ENCODE data around the gene CCDC188.

Gene CCDC188

DNA sequence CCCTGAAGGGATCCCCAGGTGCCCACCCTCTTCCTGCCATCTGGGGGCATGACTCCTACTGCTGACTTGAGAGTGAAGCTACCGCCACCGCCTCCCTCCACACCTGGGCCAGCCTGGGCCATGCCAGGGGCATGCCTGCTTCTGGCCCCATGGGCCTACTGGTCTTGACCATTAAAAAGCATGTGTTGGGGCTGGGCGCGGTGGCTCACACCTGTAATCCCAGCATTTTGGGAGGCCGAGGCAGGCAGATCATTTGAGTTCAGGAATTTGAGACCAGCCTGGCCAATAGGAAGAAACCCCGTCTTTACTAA lies 37.7 kb upstream of the CCDC188 start:
- TF ChIP-seq, protein P1, sequence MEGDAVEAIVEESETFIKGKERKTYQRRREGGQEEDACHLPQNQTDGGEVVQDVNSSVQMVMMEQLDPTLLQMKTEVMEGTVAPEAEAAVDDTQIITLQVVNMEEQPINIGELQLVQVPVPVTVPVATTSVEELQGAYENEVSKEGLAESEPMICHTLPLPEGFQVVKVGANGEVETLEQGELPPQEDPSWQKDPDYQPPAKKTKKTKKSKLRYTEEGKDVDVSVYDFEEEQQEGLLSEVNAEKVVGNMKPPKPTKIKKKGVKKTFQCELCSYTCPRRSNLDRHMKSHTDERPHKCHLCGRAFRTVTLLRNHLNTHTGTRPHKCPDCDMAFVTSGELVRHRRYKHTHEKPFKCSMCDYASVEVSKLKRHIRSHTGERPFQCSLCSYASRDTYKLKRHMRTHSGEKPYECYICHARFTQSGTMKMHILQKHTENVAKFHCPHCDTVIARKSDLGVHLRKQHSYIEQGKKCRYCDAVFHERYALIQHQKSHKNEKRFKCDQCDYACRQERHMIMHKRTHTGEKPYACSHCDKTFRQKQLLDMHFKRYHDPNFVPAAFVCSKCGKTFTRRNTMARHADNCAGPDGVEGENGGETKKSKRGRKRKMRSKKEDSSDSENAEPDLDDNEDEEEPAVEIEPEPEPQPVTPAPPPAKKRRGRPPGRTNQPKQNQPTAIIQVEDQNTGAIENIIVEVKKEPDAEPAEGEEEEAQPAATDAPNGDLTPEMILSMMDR (conservative IDR thresholded peaks at IDR 0.05; ENCODE audit: control insufficient read depth, insufficient read depth, low read depth, low read length) = no peak
- no peak for DNase-seq (ENCODE audit: low read depth)
- no peak overlapping the region for H3K4me3 ChIP-seq (ENCODE audit: control insufficient read depth, low read depth, low read length)

DNA sequence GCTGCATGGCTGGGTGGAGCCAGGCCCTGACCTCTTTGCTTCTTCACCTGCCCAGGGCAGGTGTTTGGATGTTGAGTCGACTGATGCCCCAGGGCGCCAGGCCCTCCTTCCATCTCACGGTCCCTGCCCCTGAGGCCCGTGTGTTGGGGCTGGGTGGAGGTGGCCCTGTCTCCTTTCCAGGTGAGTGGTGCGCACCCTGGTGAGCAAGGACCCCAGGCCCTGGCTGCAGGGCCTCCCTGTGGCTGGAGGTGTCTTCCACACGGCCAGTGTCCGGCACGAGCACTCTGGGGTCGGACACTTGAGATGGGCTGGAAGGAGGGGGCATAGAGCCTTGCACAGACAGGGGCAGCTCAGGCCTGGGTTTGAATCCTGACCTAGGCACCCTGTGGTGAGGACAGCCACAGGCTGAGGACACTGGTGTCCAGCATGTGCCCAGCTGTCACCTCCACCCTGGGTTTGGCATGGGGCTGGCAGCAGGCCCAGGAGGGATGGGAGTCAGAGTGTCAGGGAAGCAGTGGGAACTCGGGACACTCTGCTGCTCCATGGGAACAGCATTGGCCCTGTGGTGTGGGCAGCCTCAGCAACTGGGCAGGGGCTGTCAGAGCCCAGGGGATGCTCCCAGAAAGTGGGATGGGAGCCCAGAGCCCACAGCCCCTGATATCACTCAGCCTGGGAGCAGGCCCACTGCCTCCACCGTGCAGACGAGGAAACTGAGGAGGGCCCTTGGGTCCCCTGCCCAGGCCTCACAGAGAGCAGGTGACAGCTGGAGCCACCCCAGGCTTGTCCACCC lies 37.1 kb upstream of the CCDC188 start:
- no peak for DNase-seq (ENCODE audit: low read depth)
- H3K4me3 ChIP-seq (ENCODE audit: control insufficient read depth, low read depth, low read length) = no peak overlapping the region
- TF ChIP-seq, protein P1 (conservative IDR thresholded peaks at IDR 0.05; ENCODE audit: control insufficient read depth, insufficient read depth, low read depth, low read length) = no peak

DNA sequence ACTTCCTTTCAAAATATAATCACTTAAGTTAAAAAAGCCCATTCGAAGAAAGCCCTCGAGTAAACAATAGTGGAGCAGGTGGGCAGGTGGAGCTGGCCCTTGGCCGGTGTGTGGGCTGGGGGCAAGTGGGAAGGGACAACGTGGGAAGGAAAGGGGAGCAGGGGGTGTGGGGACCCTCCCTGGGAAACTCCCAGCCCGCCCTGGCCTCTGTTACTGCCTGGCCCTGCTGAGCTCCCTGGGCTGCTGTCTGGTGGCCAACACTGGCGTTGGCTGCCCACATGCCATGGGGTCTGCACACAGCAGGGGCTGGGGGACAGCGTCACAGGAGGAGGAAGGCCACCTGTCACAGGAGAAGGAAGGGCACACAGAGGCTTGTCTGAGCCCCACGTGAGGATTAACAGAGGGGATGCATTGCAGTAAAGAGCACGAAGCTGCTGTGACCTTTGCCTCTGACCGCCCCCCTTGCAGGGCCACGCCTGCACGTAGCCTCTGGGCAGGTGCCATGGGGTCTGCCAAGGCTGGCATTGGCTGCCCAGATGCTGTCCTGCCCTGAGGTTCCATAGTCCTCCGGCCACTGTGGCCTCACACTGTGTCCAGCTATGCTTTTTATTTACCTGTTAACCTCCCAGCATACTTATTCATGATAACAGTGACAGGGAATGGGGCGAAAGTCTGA lies 36.2 kb upstream of the CCDC188 start:
- TF ChIP-seq, protein P1 (conservative IDR thresholded peaks at IDR 0.05; ENCODE audit: control insufficient read depth, insufficient read depth, low read depth, low read length) = no peak
- no peak for DNase-seq (ENCODE audit: low read depth)
- no peak overlapping the region for H3K4me3 ChIP-seq (ENCODE audit: control insufficient read depth, low read depth, low read length)

DNA sequence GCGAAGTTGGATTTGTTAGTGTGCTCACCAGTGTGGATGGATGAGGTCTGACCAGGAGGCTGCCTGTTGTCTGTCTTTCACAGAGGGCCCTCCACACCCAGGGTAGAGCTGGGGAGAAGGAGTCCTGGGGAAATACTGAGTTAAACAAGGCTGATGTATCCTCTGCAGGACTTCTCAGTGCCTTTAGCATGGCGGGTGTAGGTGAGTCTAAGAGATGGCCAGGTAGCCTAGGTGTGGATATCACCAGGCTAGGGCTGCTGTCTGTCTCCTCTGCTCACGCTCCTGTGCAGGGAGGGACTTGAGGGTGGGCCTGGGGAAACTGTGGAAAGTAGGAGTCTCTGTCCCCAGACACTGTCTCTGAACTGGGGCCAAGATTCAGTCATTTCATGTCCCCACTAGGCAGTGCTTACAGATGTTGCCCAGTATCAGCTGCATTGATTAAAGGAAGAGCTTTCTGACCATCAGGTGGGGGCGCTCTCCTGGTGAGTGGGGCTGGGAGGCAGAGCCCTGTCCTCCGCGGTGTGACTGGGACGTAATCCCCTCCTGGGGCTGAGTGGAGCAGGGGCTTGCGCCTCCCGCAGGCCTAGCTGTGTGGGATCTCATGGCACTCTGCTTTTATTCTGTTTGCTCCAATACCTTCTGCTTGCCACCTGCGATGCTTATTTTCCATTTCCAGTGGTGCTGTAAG lies 35.5 kb upstream of the CCDC188 start:
- no peak overlapping the region for H3K4me3 ChIP-seq (ENCODE audit: control insufficient read depth, low read depth, low read length)
- TF ChIP-seq, protein P1 (conservative IDR thresholded peaks at IDR 0.05; ENCODE audit: control insufficient read depth, insufficient read depth, low read depth, low read length) = no peak
- no peak for DNase-seq (ENCODE audit: low read depth)

DNA sequence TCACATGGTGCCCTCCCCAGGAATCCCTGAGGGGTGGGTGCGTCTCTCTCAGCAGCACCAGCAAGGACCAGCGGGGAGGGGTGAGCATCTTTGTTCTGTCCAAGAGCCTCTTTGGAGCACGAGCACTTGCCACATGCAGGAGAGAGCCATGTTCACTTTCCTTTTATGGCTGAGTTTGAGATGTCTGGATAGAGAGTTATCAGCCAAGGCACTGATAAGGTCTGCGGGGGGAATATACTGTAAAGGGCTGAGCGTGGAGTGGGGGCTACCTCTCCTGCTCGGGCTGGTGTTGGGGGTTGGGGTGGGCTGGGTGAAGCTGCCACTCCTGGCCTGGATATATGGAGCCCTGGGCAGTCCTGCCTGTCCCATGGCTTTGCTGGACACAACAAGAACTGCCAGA lies 34.9 kb upstream of the CCDC188 start:
- DNase-seq (ENCODE audit: low read depth) = no peak
- no peak overlapping the region for H3K4me3 ChIP-seq (ENCODE audit: control insufficient read depth, low read depth, low read length)
- TF ChIP-seq, protein P1 (conservative IDR thresholded peaks at IDR 0.05; ENCODE audit: control insufficient read depth, insufficient read depth, low read depth, low read length) = no peak

DNA sequence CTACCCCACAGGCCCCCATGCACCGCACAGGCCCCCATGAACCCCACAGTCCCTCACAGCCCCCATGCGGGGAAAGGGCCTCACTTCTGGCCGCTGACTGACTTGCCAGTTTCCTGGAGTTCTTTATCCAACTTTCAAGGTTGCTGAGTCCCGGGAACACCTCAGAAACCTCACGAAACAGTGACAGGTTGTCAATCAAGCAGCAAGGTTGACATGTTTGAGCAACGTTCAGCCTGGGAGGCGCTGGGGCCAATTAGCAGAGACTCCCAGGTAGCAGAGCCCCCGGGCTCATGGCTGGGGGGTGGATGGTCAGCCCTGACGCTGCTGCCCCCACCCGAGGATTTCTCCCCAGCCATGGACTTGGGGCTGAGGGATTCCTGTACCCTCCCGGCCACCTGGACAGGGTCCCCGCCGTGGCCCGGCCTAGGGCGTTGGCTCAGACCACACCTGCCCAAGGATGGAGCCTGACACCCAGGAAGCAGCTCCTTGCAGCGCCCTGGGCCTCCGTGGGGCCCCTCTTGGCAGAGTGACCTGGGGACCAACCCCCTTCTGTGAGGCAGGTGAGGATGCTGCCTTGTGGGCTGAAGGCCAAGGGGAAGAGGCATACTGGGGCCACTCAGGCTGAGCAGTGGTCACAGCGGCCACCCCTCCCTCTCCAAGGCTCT lies 33.8 kb upstream of the CCDC188 start:
- no peak for DNase-seq (ENCODE audit: low read depth)

More for the DNA sequence above, 33.8 kb upstream of the CCDC188 start:
- TF ChIP-seq, protein P1 (conservative IDR thresholded peaks at IDR 0.05; ENCODE audit: control insufficient read depth, insufficient read depth, low read depth, low read length) = no peak
- H3K4me3 ChIP-seq (ENCODE audit: control insufficient read depth, low read depth, low read length) = no peak overlapping the region
